GM12892 (cell line): ENCODE results near the gene TFAP2E.

Experiments used
- POLR2A ChIP-seq: IDR thresholded peaks from 2 replicates; pipeline ENCODE4 v1.6.1; 2011; ENCODE audit warnings: low read depth, low read length, control low read depth
- POLR2AphosphoS5 ChIP-seq: IDR thresholded peaks from 2 replicates; pipeline ENCODE4 v1.6.1; 2011; ENCODE audit warnings: low read depth, low read length, control low read depth
- TAF1 ChIP-seq: IDR thresholded peaks from 2 replicates; pipeline ENCODE4 v1.6.1; 2011; ENCODE audit warnings: low read depth, mild to moderate bottlenecking, control low read depth, low read length, borderline replicate concordance

GRCh38 chr1:35524106-35524505, 49.0 kb upstream of the TFAP2E start:
- TF ChIP-seq POLR2A (no peak), TAF1 (no peak), POLR2AphosphoS5 (no peak)
